Trophoblast cell (in vitro differentiated cells and primary cell): ENCODE data around the gene LITAF.
"Not testable (repeated sequence)": the region's sequence is repeated elsewhere in the genome, so short reads cannot be mapped to it uniquely, and the experiment has no call there.

Experiments used
- DNase-seq, 2 donors: peaks; one replicate each; pipeline ENCODE4 v3.0.0-alpha.2; 2016
- H2AFZ ChIP-seq: 2 replicates; pipeline ENCODE4 v1.6.1; 2013; ENCODE audit warnings: low read length, moderate library complexity, mild to moderate bottlenecking; ENCODE audit not compliant: insufficient read depth, poor library complexity
- H2AK5ac ChIP-seq: 2 replicates; pipeline ENCODE4 v1.6.1; 2013; ENCODE audit warnings: mild to moderate bottlenecking, low read length
- H2BK120ac ChIP-seq: 2 replicates; pipeline ENCODE4 v1.6.1; 2013; ENCODE audit warnings: low read length, mild to moderate bottlenecking, moderate library complexity; ENCODE audit not compliant: insufficient read depth, poor library complexity
- H2BK12ac ChIP-seq: 2 replicates; pipeline ENCODE4 v1.6.1; 2013; ENCODE audit warnings: mild to moderate bottlenecking, low read length, moderate library complexity
- H2BK5ac ChIP-seq: 2 replicates; pipeline ENCODE4 v1.6.1; 2013; ENCODE audit warnings: low read length, low read depth, moderate library complexity, mild to moderate bottlenecking; ENCODE audit not compliant: poor library complexity
- H3K14ac ChIP-seq: 2 replicates; pipeline ENCODE4 v1.6.1; 2013; ENCODE audit warnings: mild to moderate bottlenecking, low read length
- H3K18ac ChIP-seq: 2 replicates; pipeline ENCODE4 v1.6.1; 2013; ENCODE audit warnings: mild to moderate bottlenecking, low read length
- H3K23ac ChIP-seq: 2 replicates; pipeline ENCODE4 v1.6.1; 2013; ENCODE audit warnings: low read length
- H3K27ac ChIP-seq: 2 replicates; pipeline ENCODE4 v1.5.1; 2013; ENCODE audit warnings: low read depth, mild to moderate bottlenecking, inconsistent platforms, low read length, moderate library complexity
- H3K27me3 ChIP-seq: 2 replicates; pipeline ENCODE4 v1.6.1; 2013; ENCODE audit warnings: inconsistent platforms, mild to moderate bottlenecking, low read length, moderate library complexity; ENCODE audit not compliant: insufficient read depth
- H3K36me3 ChIP-seq, 2 experiments: 1 replicate in 1 of 2; 2 replicates in 1 of 2; pipeline ENCODE4 v1.6.1; 2013; ENCODE audit warnings: low read length in 2 of 2, mild to moderate bottlenecking in 2 of 2, moderate library complexity in 1 of 2; ENCODE audit not compliant: insufficient read depth in 2 of 2, control insufficient read depth in 1 of 2
- H3K4ac ChIP-seq: 2 replicates; pipeline ENCODE4 v1.6.1; 2013; ENCODE audit warnings: low read depth, mild to moderate bottlenecking, low read length, moderate library complexity
- H3K4me1 ChIP-seq, 2 experiments: 1 replicate in 1 of 2; 2 replicates in 1 of 2; pipeline ENCODE4 v1.6.1; 2013; ENCODE audit warnings: low read length in 2 of 2, mild to moderate bottlenecking in 2 of 2, moderate library complexity in 1 of 2; ENCODE audit not compliant: insufficient read depth in 2 of 2, control insufficient read depth in 1 of 2
- H3K4me2 ChIP-seq: 2 replicates; pipeline ENCODE4 v1.6.1; 2013; ENCODE audit warnings: inconsistent platforms, mild to moderate bottlenecking, low read length, moderate library complexity
- H3K4me3 ChIP-seq: 2 replicates; pipeline ENCODE4 v1.5.1; 2013; ENCODE audit warnings: mild to moderate bottlenecking, low read depth, low read length, inconsistent platforms
- H3K79me1 ChIP-seq: one replicate; pipeline ENCODE4 v1.6.1; 2013; ENCODE audit warnings: low read length
- H3K79me2 ChIP-seq: 2 replicates; pipeline ENCODE4 v1.6.1; 2013; ENCODE audit warnings: low read length, mild to moderate bottlenecking; ENCODE audit not compliant: control insufficient read depth, insufficient read depth, poor library complexity
- H3K9ac ChIP-seq: 2 replicates; pipeline ENCODE4 v1.6.1; 2013; ENCODE audit warnings: mild to moderate bottlenecking, low read length
- H3K9me3 ChIP-seq: 2 replicates; pipeline ENCODE4 v1.6.1; 2013; ENCODE audit warnings: low read depth, mild to moderate bottlenecking, control low read depth, inconsistent platforms, low read length; ENCODE audit not compliant: insufficient read depth
- H4K12ac ChIP-seq: 2 replicates; pipeline ENCODE4 v1.6.1; 2013; ENCODE audit warnings: low read depth, mild to moderate bottlenecking, low read length, moderate library complexity
- H4K8ac ChIP-seq: 2 replicates; pipeline ENCODE4 v1.6.1; 2013; ENCODE audit warnings: low read depth, mild to moderate bottlenecking, low read length, moderate library complexity
- H4K91ac ChIP-seq: one replicate; pipeline ENCODE4 v1.6.1; 2013; ENCODE audit warnings: low read depth, mild to moderate bottlenecking, low read length, moderate library complexity
- WGBS: extraction: QIAGEN DNeasy Blood & Tissue Kit; methylation state at CpG from one replicate; pipeline ENCODE4 v1.1.7; 2013; ENCODE audit warnings: missing lambda C conversion rate; ENCODE audit not compliant: insufficient read length, insufficient coverage; ENCODE audit errors: extremely low coverage; 5-methylcytosine and 5-hydroxymethylcytosine counted together

The LITAF gene

GRCh38 chr16:11507350-11507749 is 79.4 kb downstream of the LITAF start:
- no peak for DNase-seq
- Histone ChIP-seq H3K4me1 (no peaks in the 10 kb centered on the region), H3K14ac (no peak overlapping the region), H3K9me3 (no peaks in the 10 kb centered on the region), H2BK12ac (no peak overlapping the region), H3K4me3 (no peak overlapping the region), H2BK120ac (no peak overlapping the region), H2AK5ac (no peak overlapping the region), H3K4ac (no peak overlapping the region), H3K79me2 (no peaks in the 10 kb centered on the region), H3K18ac (no peak overlapping the region), H2BK5ac (no peak overlapping the region), H4K12ac (no peak overlapping the region), H3K27ac (no peak overlapping the region), H3K9ac (no peak overlapping the region), H2AFZ (no peak overlapping the region), H3K4me2 (no peak overlapping the region), H4K8ac (no peak overlapping the region), H3K79me1 (no peaks in the 10 kb centered on the region), H3K36me3 (no peaks in the 10 kb centered on the region), H3K23ac (no peak overlapping the region), H4K91ac (no peak overlapping the region), H3K27me3 (no peaks in the 10 kb centered on the region)
- no CpG with 5 or more reads among the region's 7 CpGs for WGBS

- Histone ChIP-seq H3K4me1 (no peaks in the 10 kb centered on the region), H3K4ac (no peak overlapping the region), H3K36me3 (no peaks in the 10 kb centered on the region), H3K18ac (no peak overlapping the region), H3K14ac (no peak overlapping the region), H3K27me3 (no peaks in the 10 kb centered on the region), H3K9me3 (no peaks in the 10 kb centered on the region), H4K12ac (no peak overlapping the region), H3K79me1 (no peaks in the 10 kb centered on the region), H2BK12ac (no peak overlapping the region), H4K8ac (no peak overlapping the region), H2BK120ac (no peak overlapping the region), H3K27ac (no peak overlapping the region), H2BK5ac (no peak overlapping the region), H2AFZ (no peak overlapping the region), H3K4me3 (no peak overlapping the region), H3K4me2 (no peak overlapping the region), H3K79me2 (no peaks in the 10 kb centered on the region), H3K9ac (no peak overlapping the region), H4K91ac (no peak overlapping the region), H3K23ac (no peak overlapping the region), H2AK5ac (no peak overlapping the region)
- DNase-seq = no peak
- WGBS = no CpG with 5 or more reads among the region's 12 CpGs
These were observed 79.9 kb downstream of the LITAF start for GRCh38 chr16:11506741-11507305.

GRCh38 chr16:11504261-11504660 is 82.5 kb downstream of the LITAF start:
- H3K27me3 ChIP-seq, H3K4me2 ChIP-seq, H2AFZ ChIP-seq, H3K4me3 ChIP-seq, H3K23ac ChIP-seq, H2BK5ac ChIP-seq, H3K14ac ChIP-seq, H2BK12ac ChIP-seq, H4K8ac ChIP-seq, H4K12ac ChIP-seq, H3K79me2 ChIP-seq, H3K4me1 ChIP-seq, H3K36me3 ChIP-seq, H3K27ac ChIP-seq, H3K4ac ChIP-seq, H4K91ac ChIP-seq, H2AK5ac ChIP-seq, H3K79me1 ChIP-seq, H3K18ac ChIP-seq, H3K9ac ChIP-seq, H2BK120ac ChIP-seq, H3K9me3 ChIP-seq: not testable (repeated sequence)
- no CpG with 5 or more reads among the region's 13 CpGs for WGBS
- DNase-seq = peak; percentile 44 to 69

- H3K79me1 ChIP-seq = no peaks in the 10 kb centered on the region
- no peaks in the 10 kb centered on the region for H3K27me3 ChIP-seq
- H4K12ac ChIP-seq = no peak overlapping the region
- no peak overlapping the region for H4K91ac ChIP-seq
- H4K8ac ChIP-seq = no peak overlapping the region
- H3K9ac ChIP-seq = no peak overlapping the region
- no peak overlapping the region for H2BK5ac ChIP-seq
- no peak overlapping the region for H2AFZ ChIP-seq
- no peak overlapping the region for H3K4me3 ChIP-seq
- no peak overlapping the region for H3K18ac ChIP-seq
- H3K23ac ChIP-seq = no peak overlapping the region
- no peaks in the 10 kb centered on the region for H3K79me2 ChIP-seq
- H3K36me3 ChIP-seq = no peaks in the 10 kb centered on the region
- WGBS = no CpG with 5 or more reads among the region's 10 CpGs
- H2BK120ac ChIP-seq = no peak overlapping the region
- H3K27ac ChIP-seq = no peak overlapping the region
- no peak overlapping the region for H2AK5ac ChIP-seq
- no peak overlapping the region for H3K14ac ChIP-seq
- no peak overlapping the region for H3K4ac ChIP-seq
- no peaks in the 10 kb centered on the region for H3K4me1 ChIP-seq
- DNase-seq = no peak
- H3K4me2 ChIP-seq = no peak overlapping the region
- H3K9me3 ChIP-seq = peaks cover 3% of the 10 kb centered on the region
- no peak overlapping the region for H2BK12ac ChIP-seq
These were observed 83.2 kb downstream of the LITAF start for GRCh38 chr16:11503566-11503965.
